Nucleus accumbens (tissue), 56 donors: ENCODE measurements around the gene MAGEF1.

ENCODE experiments used
- DNase-seq, 56 donors: peaks; one replicate each; lab custom pipeline; 2025; lab: John Stamatoyannopoulos, UW

MAGEF1 gene

GRCh38 chr3:184711493-184712247 lies at the start of gene MAGEF1:
MAGEF1 (minus strand) TSS chr3:184712064; CDS start chr3:184711821, 243 bp downstream.
- DNase-seq, result peak in 55 of 56 donors; percentile 13 to 86 (median 70)

GRCh38 chr3:184761075-184761841 lies 49.4 kb upstream of the MAGEF1 start:
- peak in 6 of 56 donors; percentile 8 to 39 (median 14) for DNase-seq

GRCh38 chr3:184760337-184761074 lies 48.6 kb upstream of the MAGEF1 start:
- DNase-seq, result no peak

GRCh38 chr3:184759666-184760200 lies 47.9 kb upstream of the MAGEF1 start:
- no peak for DNase-seq

GRCh38 chr3:184758056-184758455 lies 46.2 kb upstream of the MAGEF1 start:
- DNase-seq, result no peak

- DNase-seq, result peak in 30 of 56 donors; percentile 1 to 74 (median 43)
Observed at GRCh38 chr3:184757022-184757651, 45.3 kb upstream of the MAGEF1 start.

- peak in 4 of 56 donors; percentile 8 to 32 (median 16) for DNase-seq
Observed at GRCh38 chr3:184756151-184757021, 44.5 kb upstream of the MAGEF1 start.

GRCh38 chr3:184755315-184755731 lies 43.5 kb upstream of the MAGEF1 start:
- DNase-seq, result no peak

GRCh38 chr3:184752361-184752760 lies 40.5 kb upstream of the MAGEF1 start:
- DNase-seq, result no peak

GRCh38 chr3:184751204-184752040 lies 39.6 kb upstream of the MAGEF1 start:
- DNase-seq, result no peak

- no peak for DNase-seq
Observed at GRCh38 chr3:184750349-184751083, 38.7 kb upstream of the MAGEF1 start.

GRCh38 chr3:184749168-184749744 lies 37.4 kb upstream of the MAGEF1 start:
- no peak for DNase-seq

GRCh38 chr3:184748219-184749135 lies 36.6 kb upstream of the MAGEF1 start:
- DNase-seq, result peak in 6 of 56 donors; percentile 14 to 39 (median 26)

- DNase-seq, result no peak
Observed at GRCh38 chr3:184746131-184747120, 34.6 kb upstream of the MAGEF1 start.

GRCh38 chr3:184745526-184745925 lies 33.7 kb upstream of the MAGEF1 start:
- DNase-seq, result no peak
